Neural crest cell (in vitro differentiated cells): ENCODE measurements around the gene SSR1. TPM values are rescaled to one million over a fixed set of nuclear protein-coding genes. Genes with fewer than 3 reads are reported as not detected.

ENCODE experiments used
- DNase-seq: peaks from one replicate; pipeline ENCODE4 v3.0.0; 2021; ENCODE audit warnings: low read depth, mixed read lengths, low spot score
- H3K27ac Mint-ChIP-seq: one replicate; pipeline ENCODE4 v1.8.0; 2021; ENCODE audit warnings: mild to moderate bottlenecking, mixed read lengths; ENCODE audit not compliant: unreplicated experiment
- H3K27me3 Mint-ChIP-seq: 2 replicates; pipeline ENCODE4 v1.8.0; 2021; ENCODE audit warnings: low read depth, mild to moderate bottlenecking, mixed read lengths
- H3K36me3 Mint-ChIP-seq: 2 replicates; pipeline ENCODE4 v1.8.0; 2021; ENCODE audit warnings: low read depth, mild to moderate bottlenecking, mixed read lengths
- H3K4me1 Mint-ChIP-seq: 2 replicates; pipeline ENCODE4 v1.8.0; 2021; ENCODE audit warnings: mixed read lengths
- H3K4me3 Mint-ChIP-seq: one replicate; pipeline ENCODE4 v1.8.0; 2021; ENCODE audit warnings: mild to moderate bottlenecking, mixed read lengths
- H3K9me3 Mint-ChIP-seq: 2 replicates; pipeline ENCODE4 v1.8.0; 2021; ENCODE audit warnings: mixed read lengths
- CTCF ChIP-seq: fragments of 200-600 bp; sonication (generic); conservative IDR thresholded peaks from 2 replicates; pipeline ENCODE4 v1.5.0; 2021; ENCODE audit warnings: antibody characterized with exemption, mild to moderate bottlenecking
- total RNA-seq: library from RNA; stranded (reverse); gene quantifications from 2 replicates; pipeline ENCODE4 v1.2.1, GENCODE V29; 2021

The SSR1 gene
- total RNA-seq, 1 donor from 2014 or later, result 110 TPM

GRCh38 chr6:7295916-7296315, 17.1 kb downstream of the SSR1 start:
- H3K9me3 Mint-ChIP-seq, result no peaks in the 10 kb centered on the region
- H3K4me3 Mint-ChIP-seq, result no peak overlapping the region
- no peak for TF ChIP-seq CTCF
- peaks cover 16% of the 10 kb centered on the region for H3K36me3 Mint-ChIP-seq
- no peaks in the 10 kb centered on the region for H3K27me3 Mint-ChIP-seq
- no peak for DNase-seq
- H3K4me1 Mint-ChIP-seq, result no peaks in the 10 kb centered on the region
- no peak overlapping the region for H3K27ac Mint-ChIP-seq

DNA sequence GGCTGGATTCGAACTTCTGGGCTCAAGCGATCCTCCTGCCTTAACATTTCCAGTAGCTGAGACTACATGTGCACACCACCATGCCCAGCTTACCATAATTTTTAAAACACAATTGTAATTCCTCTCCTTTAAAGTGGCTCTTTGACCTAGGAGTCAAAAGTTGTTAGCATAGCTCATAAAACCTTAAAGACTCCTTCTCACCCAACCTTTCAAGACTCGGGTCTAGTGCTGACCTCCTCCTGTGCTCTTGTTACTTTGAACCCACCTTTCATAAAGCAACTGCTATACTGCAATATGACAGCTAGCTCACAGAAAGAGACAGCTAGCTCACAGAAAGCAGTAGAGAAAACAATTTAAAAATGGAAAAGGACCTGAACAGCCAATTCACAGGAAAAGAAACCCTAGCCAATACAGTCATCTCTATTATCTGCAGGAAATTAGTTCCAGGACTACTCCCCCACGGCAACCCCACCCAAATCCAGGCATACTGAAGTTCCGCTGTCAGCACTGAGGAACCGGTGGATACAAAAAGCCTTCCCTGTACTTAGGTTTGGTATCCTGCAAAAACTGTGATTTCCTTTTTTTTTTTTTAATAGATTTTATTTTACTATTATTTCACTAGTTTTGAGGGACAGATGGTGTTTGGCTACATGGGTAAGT, 20.3 kb downstream of the SSR1 start:
- Mint-ChIP-seq H3K4me3 (no peak overlapping the region), H3K4me1 (no peaks in the 10 kb centered on the region), H3K36me3 (peaks cover 10% of the 10 kb centered on the region), H3K27me3 (no peaks in the 10 kb centered on the region), H3K9me3 (no peaks in the 10 kb centered on the region), H3K27ac (no peak overlapping the region)
- no peak for DNase-seq
- TF ChIP-seq CTCF, result no peak

DNA sequence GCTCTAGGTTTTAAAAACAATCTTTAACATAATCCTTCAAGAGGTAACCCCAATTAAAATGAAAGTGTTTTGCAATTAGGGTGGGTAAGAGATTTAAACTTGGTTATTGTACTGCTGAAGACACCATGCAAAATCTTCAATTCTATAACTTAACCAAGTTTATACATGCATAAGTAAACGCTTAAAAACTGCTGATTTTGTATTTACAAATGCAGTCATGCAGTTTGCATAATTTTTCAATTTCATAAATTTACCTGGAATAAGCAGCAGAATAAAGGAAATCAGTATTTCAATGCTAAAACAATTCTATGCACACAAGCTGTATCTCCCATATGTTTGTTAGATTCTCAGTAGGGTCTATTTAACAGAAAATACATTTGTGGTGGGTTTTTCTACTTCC, 22.9 kb downstream of the SSR1 start:
- Mint-ChIP-seq H3K27me3 (no peaks in the 10 kb centered on the region), H3K27ac (no peak overlapping the region), H3K36me3 (peaks cover 11% of the 10 kb centered on the region), H3K9me3 (no peaks in the 10 kb centered on the region), H3K4me1 (no peaks in the 10 kb centered on the region), H3K4me3 (no peak overlapping the region)
- TF ChIP-seq CTCF, result no peak
- DNase-seq, result no peak

DNA sequence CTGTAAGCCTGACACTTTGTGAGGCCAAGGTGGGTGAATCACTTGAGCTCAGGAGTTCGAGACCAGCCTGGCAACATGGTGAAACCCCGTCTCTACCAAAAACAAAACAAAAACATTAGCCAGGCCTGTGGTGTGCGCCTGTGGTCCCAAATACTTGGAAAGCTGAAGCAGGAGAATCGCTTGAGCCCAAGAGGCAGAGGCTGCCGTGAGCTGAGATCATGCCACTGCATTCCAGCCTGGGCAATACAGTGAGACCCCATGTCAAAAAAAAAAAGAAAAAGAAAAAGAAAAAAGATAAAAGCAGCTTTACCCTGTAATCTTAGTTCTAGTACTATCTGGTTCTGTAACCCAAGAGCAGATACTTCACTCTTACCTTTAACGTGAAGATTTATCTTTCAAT, 27.6 kb downstream of the SSR1 start:
- Mint-ChIP-seq H3K4me1 (no peaks in the 10 kb centered on the region), H3K4me3 (no peak overlapping the region), H3K9me3 (no peaks in the 10 kb centered on the region), H3K36me3 (peaks cover 3% of the 10 kb centered on the region), H3K27ac (no peak overlapping the region), H3K27me3 (no peaks in the 10 kb centered on the region)
- TF ChIP-seq CTCF, result no peak
- no peak for DNase-seq

DNA sequence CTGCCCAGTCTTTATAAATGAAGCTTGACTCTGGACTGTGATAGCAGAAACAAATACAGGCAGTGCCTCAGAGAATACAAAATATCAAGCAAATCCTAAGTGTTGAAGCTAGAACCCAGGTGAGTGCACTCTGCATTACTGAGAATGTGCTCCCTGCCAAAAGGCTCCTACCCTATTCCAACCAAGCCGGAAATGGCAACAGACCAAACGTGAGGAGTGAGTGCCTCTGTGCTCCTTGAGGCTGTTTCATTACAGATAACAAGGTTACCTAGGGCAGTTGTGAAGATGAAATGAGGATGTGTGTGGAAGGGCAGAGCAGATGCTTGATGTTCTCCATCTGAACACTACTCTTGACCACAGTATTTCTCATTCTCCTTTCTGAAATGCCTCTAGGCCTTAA, 29.3 kb downstream of the SSR1 start:
- Mint-ChIP-seq H3K36me3 (peaks cover 6% of the 10 kb centered on the region), H3K4me3 (no peak overlapping the region), H3K4me1 (no peaks in the 10 kb centered on the region), H3K9me3 (no peaks in the 10 kb centered on the region), H3K27ac (no peak overlapping the region), H3K27me3 (no peaks in the 10 kb centered on the region)
- DNase-seq, result no peak
- TF ChIP-seq CTCF, result no peak
